HG03571 (cell line): Measurements from ENCODE around the gene HNRNPM.

Experiments used
- ATAC-seq: cut with Tn5 transposase; IDR thresholded peaks from one replicate; pipeline ENCODE4 v1.9.1; 2021; ENCODE audit not compliant: unreplicated experiment

The HNRNPM gene

DNA sequence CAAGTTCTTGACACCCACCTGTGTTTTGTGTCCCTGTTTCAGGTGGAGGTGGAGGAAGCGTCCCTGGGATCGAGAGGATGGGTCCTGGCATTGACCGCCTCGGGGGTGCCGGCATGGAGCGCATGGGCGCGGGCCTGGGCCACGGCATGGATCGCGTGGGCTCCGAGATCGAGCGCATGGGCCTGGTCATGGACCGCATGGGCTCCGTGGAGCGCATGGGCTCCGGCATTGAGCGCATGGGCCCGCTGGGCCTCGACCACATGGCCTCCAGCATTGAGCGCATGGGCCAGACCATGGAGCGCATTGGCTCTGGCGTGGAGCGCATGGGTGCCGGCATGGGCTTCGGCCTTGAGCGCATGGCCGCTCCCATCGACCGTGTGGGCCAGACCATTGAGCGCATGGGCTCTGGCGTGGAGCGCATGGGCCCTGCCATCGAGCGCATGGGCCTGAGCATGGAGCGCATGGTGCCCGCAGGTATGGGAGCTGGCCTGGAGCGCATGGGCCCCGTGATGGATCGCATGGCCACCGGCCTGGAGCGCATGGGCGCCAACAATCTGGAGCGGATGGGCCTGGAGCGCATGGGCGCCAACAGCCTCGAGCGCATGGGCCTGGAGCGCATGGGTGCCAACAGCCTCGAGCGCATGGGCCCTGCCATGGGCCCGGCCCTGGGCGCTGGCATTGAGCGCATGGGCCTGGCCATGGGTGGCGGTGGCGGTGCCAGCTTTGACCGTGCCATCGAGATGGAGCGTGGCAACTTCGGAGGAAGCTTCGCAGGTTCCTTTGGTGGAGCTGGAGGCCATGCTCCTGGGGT lies 41.0 kb downstream of the HNRNPM start:
- no peak for ATAC-seq

DNA sequence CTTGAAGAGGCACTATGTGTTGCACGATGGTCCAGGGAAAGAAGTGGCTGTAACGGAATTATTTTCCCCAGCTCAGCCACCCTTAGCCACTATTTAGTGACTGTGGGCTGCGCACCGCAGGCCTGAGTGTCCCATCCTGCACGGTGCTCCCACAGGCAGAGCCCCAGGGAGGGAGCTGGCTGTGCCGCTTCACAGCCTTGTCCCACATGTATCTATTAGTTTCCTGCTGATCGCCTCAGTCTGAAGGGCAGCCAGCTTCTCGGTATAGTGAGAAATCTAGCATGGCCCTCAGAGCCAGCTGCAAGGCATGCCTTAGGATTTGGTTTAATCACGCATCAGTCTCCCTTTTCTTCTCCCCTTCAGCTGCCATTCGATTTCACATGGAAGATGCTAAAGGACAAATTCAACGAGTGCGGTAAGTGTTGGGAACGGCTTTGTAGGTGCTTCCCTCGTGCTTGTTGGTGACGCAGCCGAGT lies 41.9 kb downstream of the HNRNPM start:
- no peak for ATAC-seq

DNA sequence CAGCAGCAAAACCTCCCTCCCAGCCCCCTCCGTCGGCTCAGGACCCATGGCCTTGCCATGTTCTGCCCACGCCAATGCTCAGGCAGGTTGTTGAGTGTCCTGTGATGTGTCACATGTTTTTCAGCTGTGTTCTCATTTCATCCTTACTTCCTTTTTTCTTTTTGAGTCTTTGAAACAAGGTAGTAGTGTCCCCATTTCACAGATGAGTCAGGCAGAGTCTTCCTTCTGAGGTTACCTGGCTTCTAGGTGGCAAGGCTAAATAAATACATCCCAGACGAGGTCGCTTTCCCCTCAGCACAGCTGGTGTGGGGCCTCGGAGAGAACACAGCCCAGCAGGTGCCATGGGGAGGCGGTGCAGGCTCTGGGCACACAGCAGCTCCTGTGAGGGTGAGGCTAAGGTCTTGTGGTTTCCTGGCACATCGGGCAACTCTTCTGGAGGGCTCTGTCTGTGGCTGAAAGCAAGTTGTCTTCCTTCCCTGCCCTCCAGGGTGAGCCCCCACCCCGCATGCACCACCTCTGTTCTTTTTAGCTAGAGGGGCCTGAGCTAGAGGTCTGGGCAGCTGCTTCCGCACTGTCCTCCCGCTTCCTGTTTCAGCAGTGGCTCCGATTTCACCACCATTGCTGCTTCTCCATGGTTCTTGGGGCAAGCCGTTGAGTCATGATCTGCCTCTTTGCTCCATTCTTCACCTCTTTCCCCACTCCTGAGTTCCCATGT lies 42.5 kb downstream of the HNRNPM start:
- ATAC-seq: no peak

DNA sequence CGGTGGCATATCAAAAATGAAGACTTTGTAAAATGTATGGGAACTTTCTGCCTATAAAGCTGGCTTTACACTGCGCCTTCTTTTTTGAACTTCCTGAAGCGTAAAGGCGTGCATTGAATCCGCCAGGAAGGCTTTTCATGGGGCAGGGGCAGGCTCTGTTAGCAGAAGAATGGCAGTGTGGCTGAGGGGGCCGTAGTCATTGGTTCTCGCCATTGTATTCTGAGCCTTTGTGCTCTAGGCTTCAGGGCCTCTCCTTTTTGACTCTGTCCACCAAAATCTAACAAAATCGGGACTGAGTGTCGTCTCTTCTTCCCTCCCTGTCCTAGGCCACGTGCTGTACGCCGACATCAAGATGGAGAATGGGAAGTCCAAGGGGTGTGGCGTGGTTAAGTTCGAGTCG lies 43.6 kb downstream of the HNRNPM start:
- no peak for ATAC-seq

DNA sequence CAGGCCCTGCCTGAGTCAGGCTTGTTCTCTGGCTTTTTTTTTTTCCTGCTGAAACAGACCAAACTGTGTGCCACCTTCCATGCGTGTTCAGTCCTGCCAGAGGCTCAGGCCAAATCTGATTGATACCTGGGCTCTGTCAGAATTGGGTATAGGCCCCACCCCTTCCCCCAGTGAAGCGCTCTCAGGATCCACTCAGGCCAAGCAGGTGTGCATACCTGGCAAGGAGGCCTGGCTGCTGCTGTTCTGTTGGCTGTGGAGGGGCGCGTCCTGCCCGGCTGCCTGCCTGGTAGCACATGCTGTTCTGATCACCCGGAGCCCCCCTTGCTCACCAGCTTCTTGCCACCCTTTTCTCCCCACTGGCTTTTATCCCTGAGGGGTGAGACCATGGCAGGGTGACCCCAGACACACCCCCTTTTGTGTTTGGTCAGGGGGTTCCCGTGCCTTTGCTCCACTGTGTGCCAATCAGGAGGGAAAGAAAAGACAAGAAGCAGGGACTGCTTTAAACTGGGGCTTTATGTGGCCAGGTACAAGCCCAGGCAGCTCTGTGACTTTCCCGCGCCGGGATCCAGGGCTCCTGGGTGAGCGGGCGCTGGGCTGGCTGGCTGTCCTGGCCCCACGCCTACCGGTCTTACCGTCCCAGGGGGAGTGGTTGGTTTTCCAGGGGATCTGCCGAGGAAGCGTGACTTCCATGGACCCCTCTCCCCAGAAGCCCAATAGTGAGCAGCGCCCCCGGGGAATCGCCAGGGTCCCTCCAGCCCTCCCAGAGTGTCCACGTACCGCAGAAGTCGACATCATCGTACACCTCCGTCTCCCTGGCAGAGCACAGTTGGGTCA lies 45.0 kb downstream of the HNRNPM start:
- ATAC-seq: no peak

DNA sequence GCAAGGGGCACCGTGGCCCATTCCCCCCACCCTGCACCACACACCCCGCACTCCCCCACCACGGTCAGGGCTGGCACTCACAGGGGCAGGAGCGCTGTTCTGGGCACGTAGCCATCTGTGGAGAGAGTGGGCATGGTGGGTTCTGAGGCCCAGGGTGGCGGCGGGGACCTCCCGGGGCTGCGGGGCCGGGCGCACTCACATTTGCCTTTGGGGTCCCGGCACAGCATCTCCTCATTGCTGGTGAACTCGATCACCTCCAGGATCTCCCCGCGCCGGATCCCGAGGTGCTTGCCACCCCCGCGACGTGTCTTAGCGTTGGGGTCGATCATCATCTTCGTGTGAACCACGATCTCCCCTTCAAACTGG lies 45.6 kb downstream of the HNRNPM start:
- ATAC-seq: no peak

DNA sequence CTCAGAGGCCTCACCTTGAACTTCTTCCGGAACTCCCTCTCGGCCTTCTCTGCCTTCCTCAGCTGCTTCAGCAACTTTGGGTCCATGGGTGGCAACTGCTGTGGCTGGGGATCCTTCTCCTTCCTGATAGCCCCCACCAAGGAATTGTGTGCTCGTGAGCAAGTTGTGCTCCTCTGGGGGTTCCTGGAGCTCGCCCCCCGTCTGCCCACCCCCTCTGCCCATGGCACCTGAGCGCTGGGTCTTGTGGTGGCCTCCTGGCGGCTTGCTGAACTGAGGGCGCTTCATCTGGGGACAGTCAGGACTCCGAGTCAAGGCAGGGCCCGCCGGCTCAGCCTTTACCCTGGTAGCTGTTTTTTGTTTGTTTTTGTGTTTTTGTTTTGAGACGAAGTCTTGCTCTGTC lies 46.1 kb downstream of the HNRNPM start:
- no peak for ATAC-seq

DNA sequence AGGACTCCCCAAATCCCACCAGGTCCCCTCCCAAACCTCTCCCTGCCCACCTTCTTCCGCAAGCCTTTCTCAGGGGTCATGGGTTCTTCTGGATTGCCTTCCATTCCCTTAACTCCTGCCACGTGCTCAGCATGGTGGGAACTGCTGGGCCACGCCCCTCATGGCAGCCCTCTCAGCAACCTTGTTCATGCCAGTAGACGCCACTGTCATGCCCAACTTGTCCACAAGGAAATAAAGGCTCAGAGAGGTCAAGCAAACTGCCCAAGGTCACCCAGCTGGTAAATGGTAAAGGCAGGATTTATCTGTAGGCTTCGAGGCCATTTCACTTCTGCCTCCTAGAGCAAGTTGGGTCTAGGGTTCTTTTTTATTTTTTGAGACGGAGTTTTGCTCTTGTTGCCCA lies 46.8 kb downstream of the HNRNPM start:
- no peak for ATAC-seq

DNA sequence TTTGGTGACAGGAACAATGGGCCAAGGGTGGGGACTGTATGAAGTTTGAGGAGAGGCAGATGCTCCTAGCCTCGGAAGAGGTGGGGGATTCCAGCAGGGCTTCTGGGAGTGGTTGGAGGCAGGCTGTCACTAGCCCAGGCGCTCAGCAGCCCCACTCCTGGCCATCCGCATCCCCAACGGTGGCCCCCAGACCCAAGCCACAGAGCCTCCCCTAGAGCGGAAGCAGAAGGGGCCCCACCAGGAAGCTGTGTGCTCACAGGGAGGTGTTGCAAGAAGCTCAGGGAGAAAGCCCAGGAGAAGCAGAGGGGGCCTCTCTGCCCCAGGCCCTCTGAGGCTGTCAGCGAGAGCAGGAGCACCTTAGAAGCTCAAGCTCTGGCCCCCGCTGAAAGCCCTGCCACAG lies 49.4 kb downstream of the HNRNPM start:
- ATAC-seq: no peak

DNA sequence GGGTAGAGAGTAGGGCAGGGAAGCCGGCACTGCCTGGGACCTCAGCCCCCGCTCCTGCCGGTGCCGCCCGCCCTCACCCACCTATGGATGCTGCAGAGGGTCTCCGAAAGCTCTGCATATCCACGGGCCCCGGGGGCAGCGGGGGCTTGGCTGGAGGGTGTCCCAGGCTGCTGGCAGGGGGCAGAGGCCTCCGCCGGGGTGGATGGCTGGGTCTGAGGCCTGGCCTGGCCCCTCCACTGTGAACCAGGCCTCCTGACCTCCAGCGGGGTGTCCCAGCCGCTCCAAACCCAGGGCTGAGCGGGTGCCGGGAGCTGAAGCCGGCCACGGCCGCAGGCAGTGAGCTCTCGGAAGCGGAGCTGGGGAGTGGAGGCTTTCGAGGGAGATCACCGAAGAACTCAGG lies 53.5 kb downstream of the HNRNPM start:
- no peak for ATAC-seq

DNA sequence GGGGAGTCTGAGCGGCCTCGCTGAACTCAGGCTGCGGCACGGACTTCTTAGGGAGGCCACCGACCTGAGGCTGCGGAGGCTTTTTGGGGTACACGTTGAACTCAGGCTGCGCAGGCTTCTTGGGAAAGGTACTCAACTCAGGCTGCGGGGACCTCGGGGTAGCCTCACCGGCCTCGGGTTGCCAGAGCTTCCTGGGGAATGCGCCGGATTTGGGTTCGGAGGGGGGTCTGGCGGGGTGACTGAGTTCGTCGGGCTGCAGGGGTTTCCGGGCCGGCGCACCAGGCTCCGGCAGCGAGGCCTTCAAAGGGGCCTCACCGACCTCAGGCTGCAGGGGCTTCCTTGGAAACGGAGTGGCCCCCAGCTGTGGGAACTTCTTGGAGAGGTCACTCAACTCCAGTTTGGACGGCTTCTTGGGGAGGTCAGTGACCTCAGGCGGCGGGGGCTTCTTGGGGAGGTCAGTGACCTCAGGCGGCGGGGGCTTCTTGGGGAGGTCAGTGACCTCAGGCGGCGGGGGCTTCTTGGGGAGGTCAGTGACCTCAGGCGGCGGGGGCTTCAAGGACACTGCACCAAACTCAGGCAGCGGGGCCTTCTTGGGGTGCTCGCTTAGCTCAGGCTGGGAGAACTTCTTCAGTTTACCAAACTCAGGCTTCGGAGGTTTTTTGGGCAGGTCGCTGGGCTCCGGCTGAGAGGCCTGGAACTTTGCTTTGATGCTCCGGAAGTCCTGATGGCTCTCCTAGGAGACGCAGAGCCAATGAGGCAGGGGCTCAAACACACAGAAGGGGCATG lies 54.5 kb downstream of the HNRNPM start:
- ATAC-seq: no peak

DNA sequence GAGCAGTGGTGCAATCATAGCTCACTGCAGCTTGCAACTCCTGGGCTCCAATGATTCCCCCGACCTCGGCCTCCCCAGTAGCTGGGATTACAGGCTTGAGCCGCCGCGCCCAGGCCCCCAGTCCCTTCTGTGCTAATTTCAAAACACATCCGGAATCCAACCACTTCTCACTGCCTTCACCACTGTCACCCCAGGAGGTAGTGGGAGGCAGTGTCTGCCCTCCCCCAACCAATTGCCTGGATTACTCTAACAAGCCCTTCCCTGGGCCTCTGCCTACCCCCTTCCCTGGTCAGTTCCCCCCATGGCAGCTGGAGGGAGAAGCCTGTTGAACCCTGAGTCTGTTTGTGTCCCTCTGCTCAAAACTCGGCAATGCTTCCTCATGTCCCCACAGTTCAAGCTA lies 55.4 kb downstream of the HNRNPM start:
- ATAC-seq: no peak

DNA sequence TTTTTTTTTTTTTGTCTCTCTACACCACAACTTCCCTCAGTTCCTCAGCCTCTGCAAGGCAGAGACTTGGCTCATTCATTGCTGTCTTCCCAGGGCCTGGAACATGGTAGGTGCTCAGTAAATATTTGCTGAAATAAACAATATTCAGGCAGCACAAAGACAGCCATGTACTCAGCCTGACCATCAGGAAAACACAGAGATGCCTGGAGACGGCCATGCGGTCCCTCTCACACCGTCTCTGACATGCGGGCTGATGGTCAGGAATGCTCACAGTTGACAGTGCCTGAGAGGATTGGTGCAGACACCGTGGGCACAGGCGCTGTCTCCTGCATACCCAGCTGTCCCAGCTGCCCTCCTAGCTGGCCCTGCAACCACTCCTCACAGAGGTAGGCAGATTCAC lies 56.7 kb downstream of the HNRNPM start:
- no peak for ATAC-seq

DNA sequence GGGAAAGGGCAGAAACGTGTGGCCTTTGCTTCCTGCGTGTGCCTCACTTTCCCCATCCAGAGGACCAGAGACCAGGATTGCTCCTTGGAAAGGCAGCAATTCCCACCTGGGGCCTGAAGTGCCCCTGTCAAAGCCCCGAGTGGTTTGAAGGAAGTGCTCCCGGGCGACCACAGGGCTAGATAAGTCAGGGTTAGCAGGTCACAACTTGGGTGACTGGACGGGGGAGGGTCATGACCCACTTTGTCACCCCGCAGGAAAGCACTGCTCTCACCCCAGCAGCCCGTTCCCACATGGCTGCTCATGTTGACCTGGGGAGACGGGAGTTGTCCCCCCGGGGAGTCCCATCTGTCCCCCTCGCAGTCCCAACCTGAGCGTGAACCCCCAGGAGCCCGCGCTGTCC lies 57.2 kb downstream of the HNRNPM start:
- no peak for ATAC-seq

DNA sequence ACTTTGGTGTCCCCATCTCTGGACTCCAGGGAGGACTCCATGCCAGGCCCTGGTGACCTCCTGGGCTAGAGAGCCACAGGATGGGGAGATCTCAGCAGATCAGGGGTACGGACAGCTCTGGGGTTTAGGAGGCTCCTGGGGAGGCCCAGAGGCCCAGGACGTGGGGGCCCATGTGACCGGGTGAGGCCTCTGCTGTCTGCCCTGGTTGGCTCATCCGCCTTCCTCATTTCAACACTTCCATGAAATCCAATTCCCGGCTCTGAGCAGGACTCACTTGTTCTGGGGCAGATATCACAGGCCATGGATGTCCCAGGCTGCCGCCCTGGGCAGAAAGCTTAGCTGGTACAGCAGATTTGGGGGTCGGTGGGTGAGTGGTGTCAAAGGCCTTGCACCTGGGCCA lies 58.7 kb downstream of the HNRNPM start:
- no peak for ATAC-seq

DNA sequence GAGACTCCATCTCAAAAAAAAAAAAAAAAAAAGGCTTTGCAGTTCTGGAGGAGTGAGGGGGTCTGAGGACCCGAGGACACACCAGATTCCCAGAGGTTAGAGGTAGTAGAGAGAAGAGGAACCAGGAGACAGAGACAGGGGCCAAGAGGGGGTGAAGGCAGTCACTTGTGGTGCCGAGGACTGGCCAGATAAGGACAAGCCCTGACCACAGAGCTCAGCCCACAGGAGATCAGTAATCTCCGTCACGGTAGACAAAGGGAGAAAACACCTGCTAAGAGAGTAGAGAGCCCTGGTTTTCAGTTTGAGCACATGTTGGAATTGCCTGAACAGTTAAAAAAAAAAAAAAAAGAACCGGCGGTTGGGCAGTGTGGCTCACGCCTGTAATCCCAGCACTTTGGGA lies 59.4 kb downstream of the HNRNPM start:
- no peak for ATAC-seq

DNA sequence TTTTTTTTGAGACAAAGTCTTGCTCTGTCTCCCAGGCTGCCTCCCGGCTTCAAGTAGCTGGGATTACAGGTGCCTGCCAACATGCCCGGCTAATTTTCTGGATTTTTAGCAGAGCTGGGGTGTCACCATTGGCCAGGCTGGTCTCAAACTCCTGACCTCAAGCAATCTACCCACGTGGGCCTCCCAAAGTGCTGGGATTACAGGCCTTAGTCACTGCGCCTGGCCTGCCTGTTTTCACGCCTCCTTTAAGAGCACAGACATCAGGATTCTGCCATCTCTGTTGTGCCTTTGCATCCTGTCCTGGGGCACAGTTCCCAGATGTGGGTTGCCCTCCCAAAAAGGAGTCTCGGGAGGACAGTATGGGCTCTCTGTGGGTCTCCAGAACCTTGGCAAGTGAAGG lies 60.1 kb downstream of the HNRNPM start:
- ATAC-seq: no peak

DNA sequence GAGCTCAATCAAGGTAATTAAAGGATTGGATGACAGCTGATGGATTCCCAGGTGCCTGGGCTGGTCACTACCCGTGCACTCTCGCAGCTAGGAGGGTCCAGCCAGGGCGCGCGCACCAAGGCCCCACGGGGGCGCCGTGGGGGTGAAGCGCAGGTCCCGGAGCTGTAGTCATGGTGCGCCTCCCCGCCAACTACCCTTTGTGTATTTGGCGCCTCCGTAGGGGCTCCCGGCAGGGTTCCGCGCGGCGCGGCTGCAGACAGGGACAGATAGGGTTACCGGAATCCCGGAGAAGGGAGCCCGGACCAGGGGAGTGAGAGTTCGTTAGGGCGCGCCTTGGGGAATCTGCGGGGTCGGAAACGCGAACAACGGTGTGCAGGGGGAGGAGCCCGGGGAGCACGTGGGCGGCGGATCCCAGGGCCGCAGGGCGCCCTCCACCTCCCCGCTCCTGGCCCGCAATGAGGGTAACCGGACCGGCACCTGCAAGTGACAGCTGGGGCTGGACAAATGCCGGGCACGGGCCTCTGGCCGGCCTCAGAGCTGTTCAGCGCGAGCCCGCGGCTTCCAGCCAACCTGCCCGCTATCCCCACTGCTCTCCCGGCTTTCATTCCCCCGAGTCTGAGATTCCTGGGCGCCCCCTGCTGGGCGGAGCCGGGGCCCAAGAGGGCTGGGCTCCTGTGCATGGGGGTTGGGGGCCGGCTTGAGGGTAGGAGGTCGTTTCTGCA lies 61.1 kb downstream of the HNRNPM start:
- no peak for ATAC-seq

DNA sequence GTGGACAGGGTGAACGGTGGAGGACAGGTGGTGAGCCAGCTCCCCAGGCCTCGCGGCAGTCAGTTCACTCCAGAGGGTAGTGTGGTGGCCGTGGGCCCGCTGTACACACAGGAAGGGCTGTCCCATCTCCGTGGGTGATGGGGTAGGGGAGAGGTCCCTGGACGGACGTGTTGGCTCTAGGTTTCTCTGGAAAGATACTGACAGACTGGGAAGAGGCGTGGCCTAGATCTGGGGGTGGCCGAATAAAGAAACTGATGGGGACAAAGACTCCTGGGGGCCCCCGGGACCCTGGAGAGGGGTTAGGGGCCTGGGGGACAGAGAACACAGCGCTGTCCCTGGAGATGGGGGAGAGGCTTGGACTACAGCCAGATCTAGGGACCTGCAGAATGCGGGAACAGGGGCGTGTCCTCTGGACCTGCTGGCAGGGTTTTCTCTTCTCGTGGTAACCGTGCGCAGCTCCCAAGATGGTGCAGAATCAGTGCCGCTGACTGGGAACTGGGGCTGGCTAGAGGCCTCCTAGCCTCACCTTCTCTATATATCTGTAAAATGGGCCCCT lies 61.7 kb downstream of the HNRNPM start:
- no peak for ATAC-seq

DNA sequence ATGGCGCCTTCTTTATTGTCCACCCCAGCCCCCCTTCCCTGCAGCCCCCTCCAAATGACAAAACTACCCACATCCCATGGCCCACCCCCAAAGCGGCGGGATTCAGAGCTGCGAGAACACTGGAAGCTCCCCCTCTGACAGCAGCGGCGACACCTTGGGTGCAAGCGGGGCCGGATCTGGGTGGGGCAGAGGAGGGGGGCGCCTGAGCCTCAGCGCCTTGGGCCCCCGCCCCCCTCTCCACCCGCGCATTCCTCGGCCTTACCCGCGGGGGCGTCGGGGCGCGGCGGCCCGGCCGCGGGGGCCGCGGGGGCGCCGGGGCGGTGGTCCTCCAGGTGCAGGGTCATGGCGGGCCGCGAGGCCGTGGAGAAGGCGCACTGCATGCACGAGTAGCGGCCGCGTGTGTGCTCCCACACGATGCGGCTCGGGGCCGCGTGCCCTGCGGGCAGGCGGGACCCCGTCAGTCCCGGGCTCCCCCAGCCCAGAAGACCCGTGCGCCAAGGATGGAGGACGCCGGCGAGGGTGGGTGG lies 65.9 kb downstream of the HNRNPM start:
- no peak for ATAC-seq
